Panc1 (cell line): ENCODE results near the gene FKBP10.
"Not testable (repeated sequence)": the region's sequence is repeated elsewhere in the genome, so short reads cannot be mapped to it uniquely, and the experiment has no call there.

Experiments
- POLR2AphosphoS5 ChIP-seq: IDR thresholded peaks from 2 replicates; pipeline ENCODE4 v1.6.1; 2012; ENCODE audit warnings: mild to moderate bottlenecking, low read depth, low read length, moderate library complexity
- TCF7L2 ChIP-seq: IDR thresholded peaks from 2 replicates; pipeline ENCODE4 v1.6.1; 2011; ENCODE audit warnings: mild to moderate bottlenecking, low read depth, low read length, inconsistent platforms
- TF ChIP-seq, protein P1 (sequence below): fragments of 450-650 bp; IDR thresholded peaks from 2 replicates; pipeline ENCODE4 v1.5.1; 2017; ENCODE audit warnings: mild to moderate bottlenecking

DNA sequence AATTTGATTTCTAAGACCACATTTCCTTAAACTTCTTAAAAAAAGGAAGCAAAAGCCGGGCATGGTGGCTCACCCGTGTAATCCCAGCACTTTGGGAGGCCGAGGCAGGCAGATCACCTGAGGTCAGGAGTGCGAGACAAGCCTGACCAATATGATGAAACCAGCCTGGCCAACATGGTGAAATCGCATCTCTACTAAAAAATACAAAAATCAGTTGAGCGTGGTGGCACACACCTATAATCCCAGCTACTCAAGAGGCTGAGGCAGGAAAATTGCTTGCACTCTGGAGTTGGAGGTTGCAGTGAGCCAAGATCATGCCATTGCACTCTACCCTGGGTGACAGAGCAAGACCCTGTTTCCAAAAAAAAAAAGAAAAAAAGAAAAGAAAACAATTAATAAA, 28.0 kb downstream of the FKBP10 start:
- TF ChIP-seq POLR2AphosphoS5, TCF7L2: not testable (repeated sequence)
- TF ChIP-seq, protein P1, sequence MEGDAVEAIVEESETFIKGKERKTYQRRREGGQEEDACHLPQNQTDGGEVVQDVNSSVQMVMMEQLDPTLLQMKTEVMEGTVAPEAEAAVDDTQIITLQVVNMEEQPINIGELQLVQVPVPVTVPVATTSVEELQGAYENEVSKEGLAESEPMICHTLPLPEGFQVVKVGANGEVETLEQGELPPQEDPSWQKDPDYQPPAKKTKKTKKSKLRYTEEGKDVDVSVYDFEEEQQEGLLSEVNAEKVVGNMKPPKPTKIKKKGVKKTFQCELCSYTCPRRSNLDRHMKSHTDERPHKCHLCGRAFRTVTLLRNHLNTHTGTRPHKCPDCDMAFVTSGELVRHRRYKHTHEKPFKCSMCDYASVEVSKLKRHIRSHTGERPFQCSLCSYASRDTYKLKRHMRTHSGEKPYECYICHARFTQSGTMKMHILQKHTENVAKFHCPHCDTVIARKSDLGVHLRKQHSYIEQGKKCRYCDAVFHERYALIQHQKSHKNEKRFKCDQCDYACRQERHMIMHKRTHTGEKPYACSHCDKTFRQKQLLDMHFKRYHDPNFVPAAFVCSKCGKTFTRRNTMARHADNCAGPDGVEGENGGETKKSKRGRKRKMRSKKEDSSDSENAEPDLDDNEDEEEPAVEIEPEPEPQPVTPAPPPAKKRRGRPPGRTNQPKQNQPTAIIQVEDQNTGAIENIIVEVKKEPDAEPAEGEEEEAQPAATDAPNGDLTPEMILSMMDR: not testable (repeated sequence)
